Kidney (tissue), 22 donors: ENCODE measurements around the gene UBAP1L. TPM values are rescaled to one million over a fixed set of nuclear protein-coding genes. Genes with fewer than 3 reads are reported as not detected.

Source experiments
- DNase-seq, 5 donors: peaks; one replicate each; pipeline ENCODE4 v3.0.0-alpha.2; 2013 to 2020
- FAIRE-seq: peaks from 2 replicates; lab custom pipeline; 2012; peaks lifted over from hg19 to GRCh38; lab: Jason Lieb, UNC
- H3K27ac ChIP-seq, 2 donors: one replicate each; pipeline ENCODE4 v1.7.0; 2013; ENCODE audit warnings: low read depth in 2 of 2, low read length in 2 of 2, inconsistent platforms in 1 of 2
- H3K27me3 ChIP-seq: one replicate; pipeline ENCODE4 v1.7.1; 2013; ENCODE audit warnings: low read length, inconsistent platforms; ENCODE audit not compliant: control insufficient read depth, insufficient read depth
- H3K36me3 ChIP-seq, 3 donors: one replicate each; pipeline versions ENCODE4 v1.7.0 to v1.7.1; 2013; ENCODE audit warnings: low read length in 3 of 3, control low read depth in 1 of 3, inconsistent platforms in 1 of 3; ENCODE audit not compliant: insufficient read depth in 3 of 3, control insufficient read depth in 2 of 3
- H3K4me1 ChIP-seq, 3 donors: one replicate each; pipeline versions ENCODE4 v1.7.0 to v1.7.1; 2013; ENCODE audit warnings: low read length in 3 of 3, inconsistent platforms in 1 of 3, low read depth in 1 of 3; ENCODE audit not compliant: control insufficient read depth in 2 of 3, insufficient read depth in 2 of 3
- H3K4me3 ChIP-seq, 3 donors: one replicate each; pipeline versions ENCODE4 v1.7.0 to v1.8.1; 2013; ENCODE audit warnings: low read length in 3 of 3, control low read depth in 1 of 3, inconsistent platforms in 1 of 3
- H3K9ac ChIP-seq, 3 donors: one replicate each; pipeline versions ENCODE4 v1.7.0 to v1.7.1; 2013; ENCODE audit warnings: low read length in 3 of 3, control low read depth in 1 of 3, inconsistent platforms in 1 of 3
- H3K9me3 ChIP-seq, 3 donors: one replicate each; pipeline versions ENCODE4 v1.7.0 to v1.7.1; 2013; ENCODE audit warnings: low read length in 3 of 3, control low read depth in 1 of 3, inconsistent platforms in 1 of 3; ENCODE audit not compliant: control insufficient read depth in 2 of 3, insufficient read depth in 1 of 3
- CTCF ChIP-seq: IDR thresholded peaks from 3 replicates; pipeline ENCODE4 v1.5.1; 2012; ENCODE audit warnings: mild to moderate bottlenecking, moderate library complexity, borderline replicate concordance; ENCODE audit not compliant: insufficient read depth; ENCODE audit errors: extremely low read depth
- intact Hi-C: fragments of 100-400 bp; cut with DNase I; formaldehyde crosslinking; loops from one replicate; pipeline ENCODE4 v1.11.1; 2022
- long read RNA-seq, 10 donors: library from polyadenylated mRNA in 1 of 10; unstranded in 1 of 10; transcript quantifications; one replicate each; pipeline ENCODE4 v2.0.0 and lab custom pipeline, GENCODE V29; 2021 to 2026
- polyA plus RNA-seq: library from polyadenylated mRNA; stranded (reverse); fragments of 350-450 nt; fragmentation: Illumina TruSeq; extraction: RNeasy Lipid Tissue Mini Kit (QIAGEN cat#74804); gene quantifications from one replicate; pipeline ENCODE4 v1.2.3, GENCODE V29; 2014; ENCODE audit warnings: low read depth, low replicate concordance; ENCODE audit not compliant: insufficient read depth
- total RNA-seq: library from RNA; stranded (reverse); fragmentation: NEBNext Ultra II Directional; extraction: Animal tissue kit (Norgen Biotek cat#: 25700); gene quantifications from one replicate; pipeline ENCODE4 v1.2.1, GENCODE V29; 2021
- donor health status: control.
- donor health status: control.
- donor health status: control.
- donor health status: control.
- donor health status: control.
- donor health status: DM: yes; HTN: yes; CAD: no.
- donor health status: Normal renal cell carcinoma (clear cell type).

The UBAP1L gene
- total RNA-seq (5.4 TPM), polyA plus RNA-seq (2.1 TPM)
- long read RNA-seq, donor 1, full-length matches to known transcripts, result 1 of 1 reads
- long read RNA-seq, donor 1, partial matches to known transcripts, result 0 of 1 reads
- long read RNA-seq, donor 1, other reads (novel, unspliced or antisense), result 0 of 1 reads
- long read RNA-seq, donor 2, full-length matches to known transcripts, result 3 of 3 reads
- long read RNA-seq, donor 2, partial matches to known transcripts, result 0 of 3 reads
- long read RNA-seq, donor 2, other reads (novel, unspliced or antisense), result 0 of 3 reads
- long read RNA-seq, donor 3, result 0 reads
- long read RNA-seq, donor 4, full-length matches to known transcripts, result 1 of 1 reads
- long read RNA-seq, donor 4, partial matches to known transcripts, result 0 of 1 reads
- long read RNA-seq, donor 4, other reads (novel, unspliced or antisense), result 0 of 1 reads
- long read RNA-seq, donor 5, result 0 reads
- long read RNA-seq, donor 6, full-length matches to known transcripts, result 1 of 1 reads
- long read RNA-seq, donor 6, partial matches to known transcripts, result 0 of 1 reads
- long read RNA-seq, donor 6, other reads (novel, unspliced or antisense), result 0 of 1 reads
- long read RNA-seq, donor 7, full-length matches to known transcripts, result 1 of 2 reads
- long read RNA-seq, donor 7, partial matches to known transcripts, result 0 of 2 reads
- long read RNA-seq, donor 7, other reads (novel, unspliced or antisense), result 1 of 2 reads
- long read RNA-seq, donor 8, result 0 reads
- long read RNA-seq, donor 9, result 0 reads
- long read RNA-seq, donor 10, full-length matches to known transcripts, result 2 of 2 reads
- long read RNA-seq, donor 10, partial matches to known transcripts, result 0 of 2 reads
- long read RNA-seq, donor 10, other reads (novel, unspliced or antisense), result 0 of 2 reads

GRCh38 chr15:65115086-65115485, at the start of gene UBAP1L:
TSS of gene UBAP1L (minus strand) at chr15:65115200. CDS start at chr15:65106215, 8,985 bp downstream.
- intact Hi-C loops, result no loop called here
- FAIRE-seq, result no peak

DNA sequence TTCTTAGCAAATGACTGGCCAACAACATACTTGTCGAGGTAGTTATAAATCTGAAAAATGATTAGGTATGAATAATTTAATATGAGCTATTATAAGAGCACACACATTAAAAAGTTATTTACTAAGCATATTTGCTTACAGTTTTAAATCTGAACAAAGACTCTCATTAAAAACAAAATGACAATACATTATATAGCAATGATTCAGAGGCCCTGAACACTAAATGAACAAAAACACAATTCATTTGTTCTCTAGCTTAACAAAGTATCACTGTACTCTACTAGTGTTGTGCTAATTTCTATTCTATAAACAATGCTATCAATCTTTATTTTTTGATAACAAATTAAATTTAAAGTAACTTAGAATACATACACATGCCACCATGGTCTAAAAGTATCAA, 49.1 kb upstream of the UBAP1L start:
- FAIRE-seq, result no peak
- Histone ChIP-seq H3K9me3 (no peaks in the 10 kb centered on the region), H3K4me3 (no peak overlapping the region), H3K36me3 (peaks cover 5 to 11% (median 7%) of the 10 kb centered on the region in 3 donors), H3K9ac (no peak overlapping the region), H3K4me1 (peaks cover 0 to 9% (median 0%) of the 10 kb centered on the region in 3 donors), H3K27me3 (no peaks in the 10 kb centered on the region), H3K27ac (no peak overlapping the region)
- intact Hi-C loops, result no loop called here
- DNase-seq, result no peak
- no peak for TF ChIP-seq CTCF

More at GRCh38 chr15:65115086-65115485, at the start of gene UBAP1L:
- H3K9me3 ChIP-seq, result no peaks in the 10 kb centered on the region
- H3K27me3 ChIP-seq, result no peaks in the 10 kb centered on the region
- no peak within 1 kb of the TSS for H3K27ac ChIP-seq
- DNase-seq, result no peak
- no peak within 1 kb of the TSS for H3K4me3 ChIP-seq
- H3K4me1 ChIP-seq, result no peaks in the 10 kb centered on the region
- no peak within 1 kb of the TSS for H3K9ac ChIP-seq
- TF ChIP-seq CTCF, result no peak
- H3K36me3 ChIP-seq, result peaks cover 5 to 46% (median 21%) of the 10 kb centered on the region in 3 donors

DNA sequence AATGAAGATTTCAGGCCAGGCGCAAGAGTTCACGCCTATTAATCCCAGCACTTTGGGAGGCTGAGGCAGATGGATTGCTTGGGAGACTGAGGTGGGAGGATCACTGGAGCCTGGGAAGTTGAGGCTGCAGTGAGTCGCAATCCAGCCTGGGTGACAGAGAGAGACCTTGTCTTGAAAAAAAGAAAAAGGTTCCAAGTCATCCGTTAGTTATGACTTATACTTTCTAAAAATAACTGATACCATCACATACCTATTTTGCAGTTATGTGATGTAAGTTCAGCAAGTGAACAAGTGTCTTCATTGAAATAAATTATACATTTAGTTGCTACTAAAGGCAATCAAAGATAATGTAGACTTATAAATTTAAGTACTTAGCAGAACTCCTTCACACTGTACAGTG, 48.0 kb upstream of the UBAP1L start:
- FAIRE-seq (no peak), DNase-seq (no peak)
- H3K9ac ChIP-seq, result no peak overlapping the region
- intact Hi-C loops, result no loop called here
- peaks cover 5 to 22% (median 7%) of the 10 kb centered on the region in 3 donors for H3K36me3 ChIP-seq
- no peak overlapping the region for H3K27ac ChIP-seq
- no peaks in the 10 kb centered on the region for H3K9me3 ChIP-seq
- H3K4me3 ChIP-seq, result no peak overlapping the region
- peaks cover 0 to 9% (median 0%) of the 10 kb centered on the region in 3 donors for H3K4me1 ChIP-seq
- TF ChIP-seq CTCF, result no peak
- H3K27me3 ChIP-seq, result no peaks in the 10 kb centered on the region
